HG03342 (cell line): ENCODE results near the gene PFKL.
"Not testable (repeated sequence)": the region's sequence is repeated elsewhere in the genome, so short reads cannot be mapped to it uniquely, and the experiment has no call there.

Source experiments
- ATAC-seq: cut with Tn5 transposase; IDR thresholded peaks from one replicate; pipeline ENCODE4 v1.9.1; 2021; ENCODE audit warnings: mild to moderate bottlenecking, moderate library complexity; ENCODE audit not compliant: unreplicated experiment

PFKL gene

DNA sequence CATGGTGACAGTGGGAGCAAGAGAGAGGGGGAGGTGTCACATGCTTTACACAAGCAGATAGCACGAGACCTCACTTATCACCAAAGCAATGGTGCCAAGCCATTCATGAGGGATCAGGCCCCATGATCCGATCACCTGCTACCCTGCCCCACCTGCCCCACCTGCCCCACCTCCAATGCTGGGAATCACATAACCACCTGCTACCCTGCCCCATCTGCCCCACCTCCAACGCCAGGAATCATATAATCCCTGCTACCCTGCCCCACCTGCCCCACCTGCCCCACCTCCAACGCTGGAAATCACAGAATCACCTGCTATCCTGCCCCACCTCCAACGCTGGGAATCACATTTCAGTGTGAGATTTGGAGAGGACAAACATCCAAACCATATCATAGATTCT is 24.8 kb upstream of the PFKL start:
- no peak for ATAC-seq

DNA sequence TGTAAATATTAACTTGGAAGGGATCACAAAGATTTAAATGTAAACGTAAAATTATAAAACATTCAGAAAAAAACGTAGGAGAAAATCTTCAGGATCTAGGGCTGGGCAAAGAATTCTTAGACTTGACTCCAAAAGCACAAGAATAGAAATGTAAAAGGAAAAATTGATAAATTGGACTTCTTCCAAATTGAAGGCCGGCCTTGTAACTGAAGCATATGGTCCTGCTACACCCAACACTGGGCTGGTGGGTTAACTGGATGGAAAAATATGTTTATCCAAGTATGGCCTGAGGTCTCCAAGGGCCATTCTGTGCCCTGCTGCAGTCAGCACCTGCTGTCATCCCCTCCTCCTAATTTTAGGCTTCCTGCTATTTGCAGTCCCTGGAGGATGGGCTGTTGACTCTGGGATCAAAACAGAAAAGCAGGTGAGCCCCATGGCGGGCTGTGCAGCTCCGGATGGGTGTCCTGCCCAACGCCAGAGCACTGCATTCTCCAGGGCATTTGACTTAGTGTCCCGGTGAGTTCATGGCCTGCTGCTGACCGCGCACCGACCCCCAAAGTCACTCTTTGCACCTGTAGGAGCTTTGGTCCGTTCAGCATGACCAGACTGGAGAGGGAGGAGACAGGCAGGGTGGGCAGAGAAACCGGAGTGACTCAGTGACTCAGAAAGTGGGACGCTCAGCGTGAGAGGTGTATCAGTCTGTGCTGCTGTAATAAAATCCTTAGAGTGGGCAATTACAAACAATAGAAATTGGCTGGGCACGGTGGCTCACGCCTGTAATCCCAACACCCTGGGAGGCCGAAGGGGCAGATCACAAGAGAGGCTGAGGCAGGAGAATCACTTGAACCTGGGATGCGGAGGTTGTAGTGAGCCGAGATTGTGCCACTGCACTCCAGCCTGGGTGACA is 20.2 kb upstream of the PFKL start:
- ATAC-seq: no peak

DNA sequence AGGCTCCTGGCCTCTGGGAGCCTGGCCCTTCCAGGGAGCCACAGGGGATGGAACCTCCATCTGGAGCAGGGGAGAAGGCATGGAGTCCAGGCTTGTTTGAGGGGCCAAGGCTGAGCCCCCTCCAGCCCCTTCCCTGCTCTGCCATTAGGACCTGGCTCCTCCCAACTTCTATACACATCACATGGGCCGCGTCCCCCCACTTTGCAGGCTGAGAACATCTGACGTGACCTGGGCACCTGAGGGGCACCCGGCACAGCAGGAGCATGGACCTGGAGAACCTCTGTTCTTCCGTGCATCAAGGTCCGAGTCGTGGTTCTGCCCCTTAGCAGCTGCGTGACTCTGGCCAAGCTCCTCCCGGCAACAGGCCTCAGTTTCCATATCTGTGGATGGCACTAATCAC is 18.1 kb upstream of the PFKL start:
- ATAC-seq: no peak

DNA sequence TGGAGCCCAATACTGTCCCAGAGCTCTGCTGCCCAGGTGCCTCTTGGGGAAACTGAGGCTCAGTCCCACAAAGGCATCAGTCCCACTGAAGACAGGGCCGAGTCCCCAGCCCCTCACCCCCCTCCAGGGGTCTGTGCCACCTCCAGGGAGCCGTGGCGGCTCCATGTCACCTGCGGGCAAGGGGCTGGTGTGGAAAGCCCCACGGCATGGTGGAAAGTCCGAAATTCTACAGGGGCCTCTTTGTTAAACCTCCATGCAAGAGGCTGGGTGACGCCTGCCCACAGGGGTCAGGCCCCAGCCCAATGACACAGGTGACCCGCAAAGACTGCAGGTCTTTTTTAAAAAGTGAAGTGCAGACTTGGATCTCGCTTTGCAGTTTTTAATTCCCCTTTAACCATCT is 17.5 kb upstream of the PFKL start:
- ATAC-seq: no peak

DNA sequence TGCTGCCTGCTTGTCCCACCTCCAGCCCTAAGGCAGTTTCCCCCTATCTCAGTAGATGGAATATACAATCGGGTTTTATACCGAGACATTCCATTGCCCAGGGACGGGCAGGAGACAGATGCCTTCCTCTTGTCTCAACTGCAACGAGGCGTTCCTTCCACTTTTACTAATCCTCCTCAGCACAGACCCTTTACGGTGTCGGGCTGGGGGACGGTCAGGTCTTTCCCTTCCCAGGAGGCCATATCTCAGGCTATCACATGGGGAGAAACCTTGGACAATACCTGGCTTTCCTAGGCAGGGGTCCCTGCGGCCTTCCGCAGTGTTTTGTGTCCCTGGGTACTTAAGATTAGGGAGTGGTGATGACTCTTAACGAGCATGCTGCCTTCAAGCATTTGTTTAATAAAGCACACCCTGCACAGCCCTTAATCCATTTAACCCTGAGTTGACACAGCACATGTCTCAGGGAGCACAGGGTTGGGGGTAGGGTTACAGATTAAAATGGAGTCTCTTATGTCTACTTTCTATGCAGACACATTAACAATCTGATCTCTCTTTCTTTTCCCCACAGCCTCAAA is 16.6 kb upstream of the PFKL start:
- ATAC-seq: not testable (repeated sequence)

DNA sequence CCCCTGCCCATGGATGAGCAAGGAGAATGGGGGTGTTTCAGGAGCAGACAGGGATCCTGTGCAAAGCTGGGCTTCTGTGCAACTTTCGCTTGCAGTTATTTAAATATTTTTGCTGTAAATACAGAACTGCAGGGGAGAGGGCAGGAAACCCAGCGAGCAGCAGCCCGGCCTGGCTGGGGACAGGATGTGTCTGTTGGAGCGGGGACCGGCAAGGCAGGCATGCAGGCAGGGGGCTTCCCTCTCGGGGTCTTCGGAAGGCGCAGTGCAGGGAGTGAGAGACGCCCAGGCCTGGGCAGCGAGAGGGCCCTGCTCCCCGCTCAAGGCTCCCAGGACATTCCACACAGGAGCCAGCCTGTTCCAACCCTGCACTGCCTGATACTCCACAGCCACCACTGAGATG is 15.9 kb upstream of the PFKL start:
- ATAC-seq: no peak

DNA sequence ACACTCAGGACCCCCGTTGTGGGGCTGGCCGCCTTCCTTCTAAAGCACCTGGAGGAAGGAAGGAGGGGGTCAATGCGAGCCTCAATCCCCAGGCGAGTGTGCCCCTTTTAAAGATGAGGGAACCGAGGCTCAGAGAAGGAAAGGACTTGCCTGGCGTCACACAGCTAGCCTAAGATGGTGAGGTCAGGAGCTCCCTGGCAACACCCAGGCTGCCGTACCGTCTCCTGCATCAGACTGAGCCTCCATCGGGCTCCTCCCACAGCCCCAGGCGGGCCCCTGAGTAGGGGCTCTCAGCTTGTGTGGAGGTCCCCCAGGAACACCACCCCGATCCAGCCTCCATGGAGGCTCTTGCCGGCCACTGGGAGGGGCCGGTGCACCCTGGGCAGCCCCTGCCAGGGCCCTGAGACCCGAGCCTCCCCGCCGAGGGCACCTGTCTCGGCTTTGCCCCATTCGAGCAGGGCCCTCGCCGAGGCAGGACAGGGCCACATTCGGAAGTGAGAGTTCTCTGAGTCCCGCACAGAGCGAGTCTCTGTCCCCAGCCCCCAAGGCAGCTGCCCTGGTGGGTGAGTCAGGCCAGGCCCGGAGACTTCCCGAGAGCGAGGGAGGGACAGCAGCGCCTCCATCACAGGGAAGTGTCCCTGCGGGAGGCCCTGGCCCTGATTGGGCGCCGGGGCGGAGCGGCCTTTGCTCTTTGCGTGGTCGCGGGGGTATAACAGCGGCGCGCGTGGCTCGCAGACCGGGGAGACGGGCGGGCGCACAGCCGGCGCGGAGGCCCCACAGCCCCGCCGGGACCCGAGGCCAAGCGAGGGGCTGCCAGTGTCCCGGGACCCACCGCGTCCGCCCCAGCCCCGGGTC is 14.5 kb upstream of the PFKL start, which contains the start of gene AIRE:
AIRE (plus strand) TSS at position 739 of the 855 bp plus-strand sequence. CDS start 131 bp downstream, outside the sequence.
- ATAC-seq: no peak

DNA sequence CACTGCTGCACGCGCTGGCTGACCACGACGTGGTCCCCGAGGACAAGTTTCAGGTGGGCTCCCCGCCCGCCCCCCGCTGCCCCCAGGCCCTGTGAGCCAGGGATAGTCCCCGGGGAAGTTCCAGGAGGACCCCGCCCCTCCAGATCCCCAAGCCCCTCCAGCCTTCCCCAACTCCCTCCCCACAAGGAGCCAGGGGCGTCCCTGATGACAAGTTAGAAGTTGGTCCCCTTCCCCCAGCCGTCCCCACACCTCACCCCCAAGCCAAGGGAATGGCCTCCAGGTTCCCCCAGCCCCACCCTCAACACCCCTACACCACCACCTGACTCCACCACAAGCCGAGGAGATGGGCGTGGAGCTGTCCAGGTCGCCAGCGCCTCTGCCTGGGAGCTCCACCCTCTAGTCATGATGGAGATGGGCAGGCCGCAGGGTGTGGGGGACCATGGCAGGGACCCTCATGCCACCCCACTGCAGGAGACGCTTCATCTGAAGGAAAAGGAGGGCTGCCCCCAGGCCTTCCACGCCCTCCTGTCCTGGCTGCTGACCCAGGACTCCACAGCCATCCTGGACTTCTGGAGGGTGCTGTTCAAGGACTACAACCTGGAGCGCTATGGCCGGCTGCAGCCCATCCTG is 13.7 kb upstream of the PFKL start:
- ATAC-seq: no peak

DNA sequence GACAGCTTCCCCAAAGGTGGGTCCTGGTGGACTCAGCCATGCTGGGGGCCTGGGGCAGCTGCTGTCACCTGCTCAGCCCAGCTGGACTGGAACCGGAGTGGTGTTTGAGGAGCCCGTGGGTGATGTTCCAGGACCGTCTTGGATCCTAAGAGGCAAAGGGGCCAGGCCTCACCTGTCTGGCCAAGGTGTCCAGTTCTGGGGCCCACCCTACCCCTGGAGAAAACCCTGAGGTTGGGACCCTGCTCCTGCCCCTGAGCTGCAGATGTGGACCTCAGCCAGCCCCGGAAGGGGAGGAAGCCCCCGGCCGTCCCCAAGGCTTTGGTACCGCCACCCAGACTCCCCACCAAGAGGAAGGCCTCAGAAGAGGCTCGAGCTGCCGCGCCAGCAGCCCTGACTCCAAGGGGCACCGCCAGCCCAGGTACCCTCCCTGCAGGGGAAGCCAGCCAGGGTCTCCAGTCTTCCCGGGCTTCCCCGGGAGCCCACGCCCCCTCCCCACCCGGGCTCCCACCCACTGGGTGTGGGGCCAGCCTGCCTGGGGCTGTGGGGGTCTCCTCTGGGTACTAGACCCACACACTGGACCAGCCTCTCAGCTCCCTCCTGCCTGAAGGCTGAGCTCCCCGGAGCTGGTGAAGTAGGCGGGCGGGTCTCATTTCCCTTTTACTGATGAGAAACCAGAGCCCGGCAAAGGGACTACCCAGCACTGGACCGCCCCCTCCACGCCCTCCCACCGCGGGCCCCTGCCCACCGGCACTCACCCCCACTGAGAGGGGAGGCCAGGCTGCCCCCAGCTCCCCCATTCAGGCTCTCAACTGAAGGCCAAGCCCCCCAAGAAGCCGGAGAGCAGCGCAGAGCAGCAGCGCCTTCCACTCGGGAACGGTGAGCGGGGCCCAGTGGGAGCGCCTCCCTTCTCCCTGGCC is 12.9 kb upstream of the PFKL start:
- no peak for ATAC-seq

DNA sequence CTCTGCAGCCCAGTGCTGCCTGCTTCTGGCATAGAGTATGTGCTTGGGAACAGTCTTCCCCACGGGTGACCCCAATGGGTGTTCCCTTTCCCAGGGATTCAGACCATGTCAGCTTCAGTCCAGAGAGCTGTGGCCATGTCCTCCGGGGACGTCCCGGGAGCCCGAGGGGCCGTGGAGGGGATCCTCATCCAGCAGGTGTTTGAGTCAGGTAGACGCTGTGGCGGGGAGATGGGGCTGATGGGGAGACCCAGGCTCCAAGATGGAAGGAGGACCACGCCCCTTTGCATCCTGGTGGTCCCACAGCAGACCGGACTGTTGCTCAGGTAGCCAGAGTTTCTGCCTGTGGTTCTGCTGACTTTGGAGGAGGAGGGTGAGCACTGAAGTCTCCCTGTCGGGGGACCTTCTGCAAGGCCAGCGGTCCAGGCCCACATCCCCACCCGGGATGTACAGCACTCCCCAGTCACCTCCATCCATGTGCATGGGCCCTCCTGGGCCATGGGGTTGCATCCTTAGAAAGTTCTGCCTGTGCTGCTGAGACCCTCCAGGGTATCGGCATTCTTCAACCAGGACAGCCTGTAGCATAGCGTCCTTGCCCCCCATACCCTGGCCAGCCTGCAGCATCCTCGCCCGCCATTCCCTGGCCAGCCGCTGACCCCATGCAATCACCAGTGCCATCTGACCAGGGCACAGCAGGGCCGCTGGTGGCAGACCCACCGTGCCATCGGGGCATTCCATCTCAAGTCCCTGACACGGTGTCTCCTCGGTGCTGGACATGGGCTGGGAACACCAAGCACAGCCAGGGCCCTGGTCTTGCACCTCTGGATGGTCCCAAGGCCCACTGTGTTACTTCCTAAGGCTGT is 11.4 kb upstream of the PFKL start:
- no peak for ATAC-seq

DNA sequence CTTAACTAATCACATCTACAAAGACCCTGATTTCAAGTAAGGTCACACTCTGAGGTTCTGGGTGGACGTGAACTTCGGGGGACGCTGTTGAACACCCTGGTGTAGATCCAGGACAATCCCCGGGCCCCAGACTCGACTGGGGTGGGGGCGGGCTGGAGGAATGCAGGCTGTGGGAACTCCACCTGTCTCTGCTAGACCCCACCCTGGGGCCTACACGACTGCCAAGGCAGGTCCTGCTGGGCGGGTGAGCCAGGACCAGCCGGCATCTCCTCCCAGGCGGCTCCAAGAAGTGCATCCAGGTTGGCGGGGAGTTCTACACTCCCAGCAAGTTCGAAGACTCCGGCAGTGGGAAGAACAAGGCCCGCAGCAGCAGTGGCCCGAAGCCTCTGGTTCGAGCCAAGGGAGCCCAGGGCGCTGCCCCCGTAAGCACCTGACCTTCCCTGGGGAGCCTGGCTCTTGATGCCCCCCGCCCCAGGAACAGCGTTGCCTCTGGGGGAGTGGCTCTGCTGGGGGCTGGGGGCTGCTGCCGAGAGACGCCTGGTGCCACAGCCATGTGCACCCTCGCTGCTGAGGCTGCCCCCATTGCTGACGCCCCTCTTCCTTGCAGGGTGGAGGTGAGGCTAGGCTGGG is 10.4 kb upstream of the PFKL start:
- ATAC-seq: no peak

DNA sequence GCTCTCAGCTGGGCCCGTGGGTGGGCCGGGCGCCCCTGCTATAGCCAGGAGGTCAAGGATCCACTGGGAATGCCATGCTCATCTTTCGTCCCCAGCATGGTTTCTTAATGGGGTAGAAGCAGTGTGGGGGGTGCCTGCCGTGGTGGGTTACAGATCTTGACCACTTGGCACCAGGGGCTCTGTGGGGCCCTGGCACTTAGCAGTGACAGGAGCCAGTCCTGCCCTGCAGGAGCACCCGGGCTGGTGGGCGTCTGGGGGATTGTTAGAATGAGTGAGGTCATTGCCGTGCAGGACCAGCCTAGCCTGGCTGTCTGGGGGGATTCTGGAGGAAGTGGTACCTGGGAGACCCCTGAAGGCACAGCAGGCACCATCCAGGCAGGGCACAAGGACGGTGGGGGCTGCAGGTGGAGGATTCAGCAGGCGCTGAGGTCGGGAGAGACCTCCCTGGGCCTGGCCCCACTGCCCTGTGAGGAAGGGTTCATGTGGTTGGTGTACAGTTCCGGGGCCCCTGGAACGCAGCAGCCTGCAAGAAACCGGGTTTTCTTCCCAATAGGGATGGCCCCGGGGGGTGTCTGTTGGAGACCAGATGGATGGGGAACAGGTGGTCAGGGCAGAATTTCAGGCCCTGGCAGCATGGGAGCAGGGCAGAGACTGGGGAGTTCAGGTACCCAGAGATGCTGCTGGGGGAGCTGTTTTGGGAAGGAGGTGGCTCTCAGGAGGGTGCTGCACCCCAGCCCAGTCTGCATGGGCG is 9.4 kb upstream of the PFKL start:
- ATAC-seq: no peak

DNA sequence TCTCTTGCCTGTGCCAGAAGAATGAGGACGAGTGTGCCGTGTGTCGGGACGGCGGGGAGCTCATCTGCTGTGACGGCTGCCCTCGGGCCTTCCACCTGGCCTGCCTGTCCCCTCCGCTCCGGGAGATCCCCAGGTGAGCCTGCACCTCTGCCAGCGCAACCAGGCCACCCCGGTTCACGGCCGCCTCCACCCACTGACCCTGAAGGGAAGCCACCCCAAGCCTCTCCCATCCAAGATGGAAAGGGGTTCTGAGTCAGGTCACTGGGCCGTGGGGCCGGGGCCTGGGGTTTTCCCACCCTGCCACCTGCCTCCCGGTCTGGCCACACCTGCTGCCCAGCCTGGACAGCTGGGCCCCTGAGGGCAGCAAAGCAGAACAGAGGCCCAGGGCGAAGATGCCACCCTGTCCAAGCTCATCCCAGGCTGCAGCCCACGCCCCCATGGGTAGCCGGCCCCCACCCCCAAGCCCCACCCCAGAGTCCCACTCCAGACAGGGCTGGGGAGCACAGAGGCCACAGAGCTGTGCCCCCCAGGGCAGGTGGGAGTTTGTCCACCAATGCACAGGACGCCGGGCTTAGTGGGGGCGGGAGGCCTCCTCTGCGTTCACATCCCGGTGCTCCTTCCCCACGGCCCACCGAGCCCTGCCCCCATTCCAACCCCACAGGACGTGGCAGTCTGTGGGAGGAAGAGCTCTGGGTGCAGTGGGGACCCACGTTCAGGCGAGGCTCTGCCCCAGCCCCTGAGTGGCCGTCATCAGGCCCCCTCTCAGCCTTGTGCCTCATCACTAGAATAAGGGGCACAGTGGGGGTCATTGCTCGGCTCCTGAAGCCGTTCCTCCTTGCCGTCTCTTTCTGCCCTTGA is 8.5 kb upstream of the PFKL start:
- ATAC-seq: no peak

DNA sequence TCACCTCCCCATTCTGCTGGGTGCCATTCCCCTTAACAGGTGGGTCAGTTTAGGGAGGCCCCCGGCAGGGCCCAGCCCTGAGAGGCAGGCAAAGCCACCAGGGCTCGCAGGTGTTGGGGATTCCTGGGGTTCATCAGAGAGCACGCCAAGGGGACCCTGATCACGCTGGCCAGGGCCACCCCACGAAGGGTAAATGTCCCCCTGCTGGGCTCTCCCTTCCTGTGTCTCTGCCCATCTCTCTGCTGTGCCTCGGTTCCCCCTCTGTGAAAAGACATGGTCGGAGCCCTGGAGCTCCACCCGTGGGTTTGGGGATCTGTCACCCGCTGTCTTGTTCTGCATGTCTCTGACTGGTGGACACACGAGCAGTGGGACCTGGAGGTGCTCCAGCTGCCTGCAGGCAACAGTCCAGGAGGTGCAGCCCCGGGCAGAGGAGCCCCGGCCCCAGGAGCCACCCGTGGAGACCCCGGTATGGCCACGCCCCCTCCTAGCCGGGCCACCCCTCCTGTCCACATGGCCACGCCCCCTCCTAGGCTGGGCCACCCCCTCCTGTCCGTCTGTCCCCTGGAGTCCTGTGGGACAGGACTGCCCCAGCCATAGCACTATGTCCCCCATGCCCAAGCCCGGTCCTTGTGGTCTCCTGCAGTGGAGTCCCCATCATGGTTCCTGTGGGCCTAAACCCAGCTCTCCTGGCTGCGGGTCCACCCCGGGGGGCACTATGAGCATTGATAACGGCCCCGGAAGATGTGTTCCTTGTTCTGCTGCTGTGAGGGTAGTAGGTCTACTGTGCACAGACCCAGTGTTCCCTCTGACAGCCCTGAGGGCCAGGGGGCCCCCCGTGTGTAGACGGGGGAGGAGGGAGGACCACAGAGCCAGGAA is 7.7 kb upstream of the PFKL start:
- ATAC-seq: no peak

DNA sequence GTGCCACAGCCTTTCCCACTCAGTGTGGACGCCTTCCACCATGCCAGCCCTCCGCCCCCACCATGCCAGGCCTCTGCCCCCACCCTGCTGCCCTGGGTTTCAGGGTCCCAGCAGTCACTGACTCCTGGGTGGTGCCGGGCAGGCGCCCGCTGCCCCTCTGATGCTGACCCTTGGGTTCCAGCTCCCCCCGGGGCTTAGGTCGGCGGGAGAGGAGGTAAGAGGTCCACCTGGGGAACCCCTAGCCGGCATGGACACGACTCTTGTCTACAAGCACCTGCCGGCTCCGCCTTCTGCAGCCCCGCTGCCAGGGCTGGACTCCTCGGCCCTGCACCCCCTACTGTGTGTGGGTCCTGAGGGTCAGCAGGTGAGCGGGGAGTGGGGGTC is 7.0 kb upstream of the PFKL start:
- no peak for ATAC-seq
